ENCODE data around the gene KCNMB4.

Gene KCNMB4

DNA sequence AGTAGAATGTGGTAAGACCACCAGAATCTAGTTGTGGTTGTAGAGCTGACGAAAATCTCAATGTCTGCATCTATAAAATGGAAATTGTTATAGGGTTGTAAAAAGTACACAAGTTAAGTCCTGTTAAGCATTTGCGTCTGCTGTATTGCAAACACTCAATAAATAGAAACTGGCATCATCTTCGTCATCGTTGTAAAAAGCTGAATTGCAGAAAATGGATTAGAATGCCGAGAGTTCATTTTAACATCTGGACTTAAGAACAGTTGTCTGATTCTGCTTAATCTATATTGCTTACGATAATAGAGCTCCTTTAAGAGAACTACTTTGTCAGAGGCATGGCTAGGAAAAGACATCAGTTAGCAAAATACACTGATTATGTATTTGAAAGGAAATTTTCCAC lies 33.2 kb downstream of the KCNMB4 start:
- Mint-ChIP-seq H3K4me1 (no peaks in the 10 kb centered on the region), H3K4me3 (no peak overlapping the region), H3K9me3 (peaks cover 0 to 4% of the 10 kb centered on the region in 2 donors), H3K27me3 (no peaks in the 10 kb centered on the region), H3K27ac (no peak overlapping the region)
- ATAC-seq (no peak), DNase-seq (no peak)

DNA sequence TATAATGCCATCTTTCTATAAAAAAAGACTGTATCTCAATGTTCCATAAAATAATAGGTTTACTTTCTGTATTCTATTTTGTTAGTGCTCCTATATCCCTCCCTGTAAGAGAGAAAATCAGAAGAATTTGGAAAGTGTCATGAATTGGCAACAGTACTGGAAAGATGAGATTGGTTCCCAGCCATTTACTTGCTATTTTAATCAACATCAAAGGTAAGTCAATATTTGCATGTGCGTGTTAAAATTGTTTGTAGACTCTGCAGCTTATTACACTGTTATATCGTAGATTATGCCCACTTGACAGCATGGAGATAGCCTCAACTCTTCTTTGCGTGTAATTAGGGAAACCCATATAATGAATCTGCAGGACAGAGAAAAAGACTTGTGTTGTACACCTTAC lies 34.0 kb downstream of the KCNMB4 start:
- Mint-ChIP-seq H3K27ac (no peak overlapping the region), H3K4me3 (no peak overlapping the region), H3K4me1 (no peaks in the 10 kb centered on the region), H3K27me3 (no peaks in the 10 kb centered on the region), H3K9me3 (peaks cover 0 to 4% of the 10 kb centered on the region in 2 donors)
- ATAC-seq (no peak), DNase-seq (no peak)

DNA sequence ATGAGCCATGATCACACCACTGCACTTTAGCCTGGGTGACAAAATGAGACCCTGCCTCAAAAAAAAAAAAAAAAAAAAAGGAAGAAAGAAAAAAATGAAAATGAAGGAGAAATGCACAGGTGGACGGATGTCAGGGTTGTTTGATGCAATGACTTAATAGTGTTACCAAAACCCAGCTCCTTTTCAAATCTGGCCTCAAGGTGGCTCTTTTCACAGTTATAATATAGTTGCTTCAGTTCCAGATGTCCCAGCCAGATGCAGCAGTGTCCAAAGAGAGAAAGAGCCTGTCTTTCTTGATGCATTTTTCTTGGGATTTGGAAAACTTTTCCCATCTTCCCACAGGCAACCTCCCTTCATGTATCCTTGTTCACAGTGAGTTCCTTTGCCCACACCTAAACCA lies 36.5 kb downstream of the KCNMB4 start:
- DNase-seq: no peak
- no peak for ATAC-seq
- H3K27me3 Mint-ChIP-seq: no peaks in the 10 kb centered on the region
- no peak overlapping the region for H3K4me3 Mint-ChIP-seq
- H3K27ac Mint-ChIP-seq: no peak overlapping the region
- H3K9me3 Mint-ChIP-seq: peaks cover 0 to 4% of the 10 kb centered on the region in 2 donors
- H3K4me1 Mint-ChIP-seq: no peaks in the 10 kb centered on the region

GRCh38 chr12:70403826-70404225 lies 37.7 kb downstream of the KCNMB4 start:
- Mint-ChIP-seq H3K27me3 (no peaks in the 10 kb centered on the region), H3K27ac (no peak overlapping the region), H3K4me1 (no peaks in the 10 kb centered on the region), H3K9me3 (peaks cover 0 to 4% of the 10 kb centered on the region in 2 donors), H3K4me3 (no peak overlapping the region)
- ATAC-seq: no peak
- no peak for DNase-seq

- no peak overlapping the region for H3K27ac Mint-ChIP-seq
- no peak overlapping the region for H3K4me3 Mint-ChIP-seq
- no peak for ATAC-seq
- H3K27me3 Mint-ChIP-seq: no peaks in the 10 kb centered on the region
- no peaks in the 10 kb centered on the region for H3K4me1 Mint-ChIP-seq
- no peaks in the 10 kb centered on the region for H3K9me3 Mint-ChIP-seq
- DNase-seq: no peak
These were observed 42.1 kb downstream of the KCNMB4 start for GRCh38 chr12:70408004-70408790.

DNA sequence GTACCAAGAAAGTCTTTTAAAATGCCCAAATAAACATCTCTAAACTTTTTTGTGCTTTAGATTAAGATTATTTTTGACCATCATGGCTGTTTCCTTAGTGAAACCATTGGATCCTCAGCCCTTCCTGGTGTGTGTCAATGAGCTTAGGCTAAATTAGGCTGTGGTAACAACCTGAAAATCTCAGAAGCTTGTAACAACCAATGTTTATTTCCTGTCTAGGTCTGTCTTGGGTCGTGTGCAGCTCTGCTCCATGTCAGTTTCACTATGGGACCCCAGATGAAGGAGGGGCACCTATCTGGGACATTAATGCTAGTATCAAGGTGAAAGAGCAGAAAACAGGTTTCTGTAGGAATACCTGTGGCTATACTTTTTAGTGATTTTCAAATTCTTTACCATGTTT lies 49.9 kb downstream of the KCNMB4 start:
- H3K4me1 Mint-ChIP-seq: peaks cover 9% of the 10 kb centered on the region
- no peak overlapping the region for H3K4me3 Mint-ChIP-seq
- H3K27me3 Mint-ChIP-seq: no peaks in the 10 kb centered on the region
- ATAC-seq: no peak
- H3K9me3 Mint-ChIP-seq: no peaks in the 10 kb centered on the region
- DNase-seq: no peak
- H3K27ac Mint-ChIP-seq: no peak overlapping the region

DNA sequence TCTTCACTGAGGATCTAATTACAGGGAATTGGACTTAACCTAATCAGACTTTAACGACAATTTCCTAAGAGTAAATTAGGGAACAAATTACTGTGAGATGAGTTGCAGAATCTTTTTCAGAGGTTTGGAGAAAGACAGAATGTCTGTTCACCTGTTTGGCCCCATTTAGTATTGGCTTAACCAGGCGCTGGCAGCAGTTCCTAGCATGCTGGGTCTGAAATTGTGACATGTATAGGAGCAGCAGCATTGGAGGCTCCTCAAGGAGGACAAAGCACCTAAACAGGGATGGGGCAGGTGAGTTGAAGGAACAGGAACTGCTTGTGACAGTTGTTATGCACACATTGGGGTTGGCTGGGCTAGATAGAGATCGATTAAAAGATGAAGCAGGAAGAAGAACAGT lies 51.0 kb downstream of the KCNMB4 start:
- Mint-ChIP-seq H3K4me3 (no peak overlapping the region), H3K4me1 (peaks cover 9% of the 10 kb centered on the region), H3K27me3 (no peaks in the 10 kb centered on the region), H3K27ac (no peak overlapping the region), H3K9me3 (no peaks in the 10 kb centered on the region)
- ATAC-seq (no peak), DNase-seq (no peak)

DNA sequence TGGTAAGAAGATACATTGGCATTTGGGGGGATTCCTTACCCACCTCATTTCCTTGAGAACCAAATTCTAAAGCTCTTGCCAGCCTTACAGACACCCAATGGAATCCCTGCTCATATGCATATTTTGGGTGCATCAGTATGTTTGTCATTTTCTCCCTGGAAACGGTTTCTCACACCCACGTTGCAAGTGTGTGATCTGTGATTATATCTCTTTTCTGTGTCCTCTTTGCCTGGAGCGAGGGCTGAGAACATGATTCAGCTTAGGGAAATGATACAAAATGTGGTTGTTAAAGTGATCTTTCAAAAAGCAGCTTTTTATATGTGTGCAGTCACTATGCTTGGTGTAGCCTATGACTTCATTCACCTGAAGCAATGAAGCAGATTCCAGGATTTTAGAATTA lies 52.0 kb downstream of the KCNMB4 start:
- no peak overlapping the region for H3K4me3 Mint-ChIP-seq
- ATAC-seq (no peak), DNase-seq (no peak)
- no peak overlapping the region for H3K27ac Mint-ChIP-seq
- no peaks in the 10 kb centered on the region for H3K9me3 Mint-ChIP-seq
- H3K4me1 Mint-ChIP-seq: peaks cover 9% of the 10 kb centered on the region
- H3K27me3 Mint-ChIP-seq: no peaks in the 10 kb centered on the region

DNA sequence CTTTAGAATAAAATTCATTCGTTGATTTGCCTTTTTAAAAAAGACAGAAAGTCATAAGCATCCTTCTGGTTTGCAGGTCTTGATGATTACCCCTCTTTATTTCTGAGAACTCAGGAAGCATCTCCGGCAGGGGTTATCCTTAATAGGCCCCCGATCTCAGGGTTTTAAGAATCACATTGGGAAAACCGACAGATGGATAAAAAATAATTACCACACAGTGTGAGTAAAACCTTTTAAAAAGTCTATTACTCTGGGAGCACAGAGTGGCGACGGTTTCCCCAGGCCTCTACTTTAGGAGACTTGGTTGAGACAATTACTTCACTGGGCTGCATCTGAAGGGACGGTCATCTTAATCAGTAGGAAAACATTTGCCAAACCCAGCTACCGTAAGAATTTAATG lies 56.5 kb downstream of the KCNMB4 start:
- DNase-seq (no peak), ATAC-seq (no peak)
- no peaks in the 10 kb centered on the region for H3K9me3 Mint-ChIP-seq
- no peaks in the 10 kb centered on the region for H3K4me1 Mint-ChIP-seq
- no peak overlapping the region for H3K27ac Mint-ChIP-seq
- no peaks in the 10 kb centered on the region for H3K27me3 Mint-ChIP-seq
- no peak overlapping the region for H3K4me3 Mint-ChIP-seq

DNA sequence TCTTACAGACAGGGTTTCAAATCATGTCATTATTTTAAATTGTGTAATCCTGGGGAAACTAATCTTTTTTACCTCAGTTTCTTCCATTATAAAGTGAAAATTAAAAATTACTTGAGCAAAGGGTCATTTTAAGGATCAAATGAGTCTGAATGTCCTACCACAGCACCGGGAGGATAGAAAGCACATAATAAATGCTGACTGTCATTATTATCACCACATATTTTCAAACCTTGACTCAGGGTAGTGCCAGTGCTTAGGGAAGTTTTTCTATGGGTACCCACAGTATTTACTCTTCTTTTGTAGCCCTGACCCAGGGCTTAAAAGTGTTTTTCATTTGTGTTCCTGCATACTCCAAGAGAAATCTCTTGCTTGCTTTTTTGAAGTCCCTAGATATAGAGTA lies 60.5 kb downstream of the KCNMB4 start:
- Mint-ChIP-seq H3K4me1 (no peaks in the 10 kb centered on the region), H3K9me3 (no peaks in the 10 kb centered on the region), H3K27me3 (no peaks in the 10 kb centered on the region), H3K4me3 (no peak overlapping the region), H3K27ac (no peak overlapping the region)
- ATAC-seq (no peak), DNase-seq (no peak)

GRCh38 chr12:70427611-70428010 lies 61.5 kb downstream of the KCNMB4 start:
- ATAC-seq (no peak), DNase-seq (no peak)
- no peaks in the 10 kb centered on the region for H3K9me3 Mint-ChIP-seq
- H3K4me3 Mint-ChIP-seq: no peak overlapping the region
- H3K27me3 Mint-ChIP-seq: no peaks in the 10 kb centered on the region
- H3K27ac Mint-ChIP-seq: no peak overlapping the region
- no peaks in the 10 kb centered on the region for H3K4me1 Mint-ChIP-seq

DNA sequence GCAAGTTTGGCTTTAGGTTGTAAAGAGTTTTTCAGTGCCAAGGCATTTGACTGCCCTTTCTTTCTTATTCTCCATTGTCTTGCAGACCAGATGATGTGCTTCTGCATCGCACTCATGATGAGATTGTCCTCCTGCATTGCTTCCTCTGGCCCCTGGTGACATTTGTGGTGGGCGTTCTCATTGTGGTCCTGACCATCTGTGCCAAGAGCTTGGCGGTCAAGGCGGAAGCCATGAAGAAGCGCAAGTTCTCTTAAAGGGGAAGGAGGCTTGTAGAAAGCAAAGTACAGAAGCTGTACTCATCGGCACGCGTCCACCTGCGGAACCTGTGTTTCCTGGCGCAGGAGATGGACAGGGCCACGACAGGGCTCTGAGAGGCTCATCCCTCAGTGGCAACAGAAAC lies 64.3 kb downstream of the KCNMB4 start:
- no peaks in the 10 kb centered on the region for H3K9me3 Mint-ChIP-seq
- H3K4me3 Mint-ChIP-seq: no peak overlapping the region
- no peak for DNase-seq
- no peaks in the 10 kb centered on the region for H3K27me3 Mint-ChIP-seq
- no peaks in the 10 kb centered on the region for H3K4me1 Mint-ChIP-seq
- no peak for ATAC-seq
- H3K27ac Mint-ChIP-seq: no peak overlapping the region

DNA sequence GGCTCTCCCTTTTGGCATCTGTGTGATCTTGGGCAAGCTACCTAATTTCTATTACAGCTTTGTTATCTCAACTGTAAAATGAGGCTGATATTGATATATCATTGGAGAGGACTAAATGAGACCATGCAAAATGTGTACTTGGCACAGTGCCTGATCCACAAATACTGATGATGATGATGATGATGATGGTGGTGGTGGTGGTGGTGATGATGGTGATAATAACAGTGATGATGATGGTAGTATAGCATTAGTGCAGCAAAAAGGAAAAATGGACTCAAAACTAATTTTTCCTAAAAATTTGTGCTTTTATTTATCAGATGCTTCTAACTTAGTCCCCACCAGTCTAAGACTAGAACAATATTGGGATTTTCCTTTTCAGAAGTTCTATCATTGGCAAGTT lies 70.7 kb downstream of the KCNMB4 start:
- Mint-ChIP-seq H3K27me3 (no peaks in the 10 kb centered on the region), H3K9me3 (no peaks in the 10 kb centered on the region), H3K4me1 (no peaks in the 10 kb centered on the region), H3K4me3 (no peak overlapping the region), H3K27ac (no peak overlapping the region)
- ATAC-seq (no peak), DNase-seq (no peak)

DNA sequence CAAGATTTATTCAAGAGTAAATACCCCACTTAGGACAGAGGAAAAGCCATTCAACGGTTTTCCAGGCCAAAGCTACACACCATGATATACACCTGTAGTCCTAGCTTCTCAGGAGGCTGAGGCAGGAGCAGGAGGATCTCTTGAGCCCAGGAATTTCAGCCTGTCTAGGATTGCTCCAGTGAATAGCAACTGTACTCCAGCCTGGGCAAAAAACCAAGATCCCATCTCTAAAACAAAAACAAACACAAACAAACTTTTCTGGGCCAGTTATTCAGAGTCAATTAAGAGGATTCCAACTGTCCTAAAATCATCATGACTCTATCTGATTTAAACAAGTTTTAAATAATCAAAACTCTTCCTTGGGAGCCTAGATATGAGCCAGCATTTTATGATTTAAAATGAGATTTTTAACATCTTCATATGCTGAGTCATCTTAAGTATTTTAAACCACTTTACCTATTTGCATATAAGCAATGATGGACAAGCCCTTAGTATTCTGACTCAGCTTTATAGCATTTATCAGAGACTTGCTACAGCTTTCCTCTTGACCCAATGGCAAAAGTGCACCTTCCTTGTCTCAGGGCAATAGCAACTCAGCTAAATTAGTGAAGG lies 77.1 kb downstream of the KCNMB4 start:
- no peaks in the 10 kb centered on the region for H3K4me1 Mint-ChIP-seq
- H3K27ac Mint-ChIP-seq: no peak overlapping the region
- H3K9me3 Mint-ChIP-seq: peaks cover 0 to 6% of the 10 kb centered on the region in 2 donors
- DNase-seq (no peak), ATAC-seq (no peak)
- H3K27me3 Mint-ChIP-seq: no peaks in the 10 kb centered on the region
- H3K4me3 Mint-ChIP-seq: no peak overlapping the region

- Mint-ChIP-seq H3K27ac (no peak overlapping the region), H3K9me3 (peaks cover 6 to 10% of the 10 kb centered on the region in 2 donors), H3K4me1 (no peaks in the 10 kb centered on the region), H3K4me3 (no peak overlapping the region), H3K27me3 (no peaks in the 10 kb centered on the region)
- ATAC-seq (no peak), DNase-seq (no peak)
These were observed 78.8 kb downstream of the KCNMB4 start for GRCh38 chr12:70444903-70445302.

GRCh38 chr12:70448371-70448770 lies 82.3 kb downstream of the KCNMB4 start:
- DNase-seq (no peak), ATAC-seq (no peak)
- Mint-ChIP-seq H3K27ac (no peak overlapping the region), H3K4me3 (no peak overlapping the region), H3K4me1 (no peaks in the 10 kb centered on the region), H3K27me3 (no peaks in the 10 kb centered on the region), H3K9me3 (peaks cover 14 to 17% of the 10 kb centered on the region in 2 donors)

Data from stimulated activated naive CD8-positive, alpha-beta T cell treated with anti-CD3 and anti-CD28 coated beads, Interleukin-15, amount 100 ng/mL, for 72 hours (primary cell).